Sigmoid colon (tissue), 4 donors: ENCODE measurements around the gene GEMIN7.

Source experiments
- CTCF ChIP-seq, 4 experiments: fragments of 450-650 bp in 3 of 4; fragments of 200-600 bp in 1 of 4; IDR thresholded peaks; one replicate each; pipeline ENCODE4 v1.5.1; 2016 to 2019; ENCODE audit warnings: antibody characterized with exemption in 4 of 4, mild to moderate bottlenecking in 3 of 4, moderate library complexity in 2 of 4
- EP300 ChIP-seq, 4 donors: sonication (generic); formaldehyde crosslinking; IDR thresholded peaks; one replicate each; pipeline ENCODE4 v1.6.1; 2017; ENCODE audit warnings: antibody characterized with exemption in 4 of 4
- POLR2A ChIP-seq, 2 donors: fragments of 450-650 bp; IDR thresholded peaks; one replicate each; pipeline ENCODE4 v1.6.1; 2016; ENCODE audit warnings: antibody characterized with exemption in 2 of 2, mild to moderate bottlenecking in 2 of 2, moderate library complexity in 2 of 2
- POLR2AphosphoS5 ChIP-seq, 4 donors: sonication (generic); formaldehyde crosslinking; IDR thresholded peaks; one replicate each; pipeline ENCODE4 v1.6.1; 2017; ENCODE audit warnings: antibody characterized with exemption in 4 of 4

GRCh38 chr19:45130236-45130635 lies 51.2 kb downstream of the GEMIN7 start:
- TF ChIP-seq CTCF (IDR thresholded peaks at IDR 0.05) (no peak), POLR2A (IDR thresholded peaks at IDR 0.05) (no peak), EP300 (IDR thresholded peaks at IDR 0.05) (no peak), POLR2AphosphoS5 (IDR thresholded peaks at IDR 0.05) (no peak)
